CD4-positive, alpha-beta T cell treated with Interferon gamma for 1 hour (primary cell): ENCODE data around the gene TAGLN3.

Source experiments
- DNase-seq: peaks from one replicate; pipeline ENCODE4 v3.0.0-alpha.2; 2020

The TAGLN3 gene

DNA sequence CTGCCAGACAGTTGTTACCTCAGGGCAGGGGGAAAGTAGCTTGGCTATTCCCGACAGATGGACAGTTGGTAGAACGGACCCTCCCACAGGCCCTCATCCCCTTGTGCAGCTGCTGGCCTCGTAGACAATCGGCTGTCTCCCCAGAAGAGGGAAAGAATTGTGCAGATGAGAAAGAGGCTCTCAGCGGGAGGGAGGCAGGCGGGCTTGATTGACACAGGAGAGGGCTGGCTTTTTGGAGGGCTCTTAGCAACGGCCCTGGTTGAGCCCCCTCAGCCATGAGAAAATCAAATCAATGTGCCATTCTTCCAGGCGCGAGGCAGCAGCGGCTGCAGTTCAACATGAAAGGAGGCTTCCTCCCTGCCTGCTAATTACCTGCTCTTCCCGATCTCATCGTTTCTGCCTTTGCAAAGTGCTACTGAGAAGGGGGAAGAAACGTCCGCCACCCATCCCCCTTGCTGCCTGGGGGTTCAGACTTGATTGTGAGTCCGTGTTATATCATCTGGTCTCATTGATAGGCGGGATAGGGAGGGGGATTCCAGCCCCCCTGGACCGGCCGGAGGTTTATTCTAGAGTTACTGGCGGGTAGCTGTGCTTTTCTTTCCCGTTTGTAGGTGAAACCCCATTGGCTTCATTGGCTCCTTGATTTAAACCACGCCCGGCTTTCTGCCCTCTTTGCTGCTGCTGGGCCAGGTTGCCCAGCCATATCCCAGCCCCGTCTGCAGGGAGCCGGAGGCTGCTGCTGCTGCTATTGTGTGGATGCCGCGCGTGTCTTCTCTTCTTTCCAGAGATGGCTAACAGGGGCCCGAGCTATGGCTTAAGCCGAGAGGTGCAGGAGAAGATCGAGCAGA is at the start of gene TAGLN3:
TSS of gene TAGLN3 (plus strand) at position 287 of the 848 bp plus-strand sequence. CDS start at position 788, 501 bp downstream.
- DNase-seq = no peak

DNA sequence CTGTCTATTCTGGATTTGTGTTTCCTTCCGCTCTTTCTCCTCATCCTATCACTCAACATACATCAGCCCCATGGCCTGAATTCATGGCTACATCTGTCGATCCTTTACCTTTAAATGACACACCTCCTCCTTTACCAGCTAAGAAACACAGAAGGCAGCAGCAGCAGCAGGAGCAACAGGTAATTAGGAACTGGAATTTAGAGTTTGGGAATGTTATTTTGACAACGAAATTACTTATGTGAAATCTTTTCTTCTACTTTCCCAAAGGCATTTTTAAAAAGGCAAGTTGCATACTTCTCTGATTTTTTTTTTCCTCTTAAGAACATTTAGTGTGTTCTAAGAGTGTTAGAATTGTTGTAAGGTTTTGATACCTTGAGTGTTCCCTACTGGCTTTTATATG is 49.0 kb upstream of the TAGLN3 start:
- DNase-seq = no peak

DNA sequence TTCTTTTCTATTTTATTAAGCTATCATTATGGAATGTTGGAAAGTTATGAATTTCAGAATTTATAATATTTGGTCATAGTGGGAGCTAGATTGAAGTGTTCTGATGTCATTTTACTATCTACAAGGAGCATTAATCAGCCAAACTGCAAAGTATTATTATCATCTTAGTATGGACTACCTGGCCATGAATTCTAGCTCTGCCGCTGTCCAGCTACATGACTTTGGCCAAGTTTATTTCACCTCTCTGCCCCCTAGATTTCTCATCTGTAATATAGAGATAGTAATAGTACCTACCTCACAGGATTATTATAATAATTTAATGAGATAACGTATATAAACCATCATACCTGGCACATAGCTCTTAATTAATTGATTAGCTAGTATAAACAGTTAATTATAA is 47.7 kb upstream of the TAGLN3 start:
- DNase-seq = no peak

DNA sequence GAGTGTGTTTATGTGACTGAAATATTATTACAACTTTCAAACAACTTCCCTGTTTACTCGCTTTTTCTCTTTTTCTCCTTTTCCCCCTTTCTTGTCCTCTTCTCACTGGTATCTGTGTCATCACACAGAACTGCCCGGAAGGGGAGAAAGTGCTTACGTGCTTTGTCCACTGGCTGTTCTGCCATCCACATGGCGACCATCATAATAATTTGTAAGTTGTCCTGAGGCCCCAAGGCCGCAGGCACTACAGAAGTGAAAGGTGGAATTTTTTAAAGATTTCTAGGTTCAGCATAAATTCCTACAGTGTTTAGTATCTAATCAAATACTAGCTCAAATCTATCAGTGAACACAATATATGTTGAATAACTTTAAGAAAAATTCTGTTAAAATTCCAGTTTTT is 46.6 kb upstream of the TAGLN3 start:
- DNase-seq = no peak

DNA sequence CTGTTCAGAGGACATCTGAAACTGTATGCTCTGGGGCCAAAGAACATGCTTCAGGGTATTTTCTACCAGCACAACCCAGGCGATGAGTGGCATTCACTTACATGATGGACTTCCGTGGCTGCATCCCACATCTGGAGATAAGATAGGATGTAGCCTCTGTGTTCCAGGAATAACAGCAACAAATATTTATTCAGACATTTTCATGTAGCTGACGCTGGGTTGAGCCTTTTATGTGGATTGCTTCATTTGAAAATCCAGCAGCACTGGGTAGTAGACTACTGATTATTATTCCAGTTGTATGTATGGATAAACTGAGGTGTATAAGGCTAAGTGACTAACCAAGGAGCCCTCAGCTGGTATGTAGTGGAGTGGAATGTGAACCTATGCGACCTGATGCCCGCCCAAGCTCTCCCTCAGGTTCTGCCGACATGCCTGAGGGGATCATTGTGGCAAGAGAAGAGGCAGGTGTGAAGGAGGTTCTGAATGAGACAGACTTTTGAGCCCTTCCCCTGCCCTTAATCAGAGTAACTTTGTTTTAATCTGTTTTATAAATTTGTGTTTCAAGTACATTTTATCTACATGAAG is 45.8 kb upstream of the TAGLN3 start:
- no peak for DNase-seq

DNA sequence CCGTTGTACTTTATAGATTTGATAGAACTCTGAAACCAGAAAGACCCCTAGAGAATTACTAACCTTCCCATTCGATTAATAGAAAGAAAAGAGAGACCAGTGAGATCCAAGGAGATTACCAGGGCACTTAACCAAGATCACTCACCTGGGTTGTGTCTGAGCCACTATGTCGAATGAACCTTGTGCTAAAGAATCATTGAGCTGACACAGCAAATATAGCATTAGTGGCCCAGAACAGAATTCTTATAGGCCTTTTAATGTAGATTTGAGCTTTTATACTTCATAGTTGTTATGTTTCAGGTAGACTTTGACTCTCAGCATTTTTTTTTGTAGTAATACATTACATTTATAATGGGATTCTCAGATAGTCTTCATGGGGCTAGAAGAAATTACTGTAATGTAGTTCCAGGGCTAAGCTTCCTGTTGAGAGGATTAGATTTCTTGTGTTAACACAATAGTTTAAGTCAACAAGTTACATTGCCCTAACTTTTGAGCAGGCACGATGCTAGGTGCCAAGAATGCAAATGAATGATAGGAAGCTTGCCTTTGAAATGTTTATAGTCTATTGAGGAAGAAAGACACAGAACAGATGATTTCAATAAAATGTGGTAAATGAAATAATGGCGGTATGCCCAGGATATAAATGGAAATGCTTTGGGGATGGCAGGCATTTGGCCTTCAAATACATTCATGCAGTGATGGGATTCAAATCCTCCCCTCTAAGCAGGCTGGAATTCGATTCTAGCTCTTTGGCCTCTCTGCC is 44.3 kb upstream of the TAGLN3 start:
- no peak for DNase-seq

DNA sequence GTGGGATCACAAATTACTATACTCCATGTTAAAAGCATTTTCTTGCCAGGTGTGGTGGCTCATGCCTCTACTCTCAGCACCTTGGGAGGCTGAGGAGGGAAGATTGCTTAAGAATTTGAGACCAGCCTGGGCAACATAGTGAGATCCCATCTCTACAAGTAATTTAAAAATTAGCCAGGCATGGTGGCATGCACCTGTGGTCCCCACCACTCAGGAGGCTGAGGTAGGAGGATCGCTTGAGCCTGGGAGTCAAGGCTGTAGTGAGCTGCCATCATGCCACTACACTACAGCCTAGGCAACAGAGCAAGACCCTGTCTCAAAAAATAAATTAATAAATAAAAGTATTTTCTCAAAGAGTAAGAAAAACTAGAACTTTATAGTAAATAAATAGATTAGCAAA is 42.8 kb upstream of the TAGLN3 start:
- DNase-seq = no peak

DNA sequence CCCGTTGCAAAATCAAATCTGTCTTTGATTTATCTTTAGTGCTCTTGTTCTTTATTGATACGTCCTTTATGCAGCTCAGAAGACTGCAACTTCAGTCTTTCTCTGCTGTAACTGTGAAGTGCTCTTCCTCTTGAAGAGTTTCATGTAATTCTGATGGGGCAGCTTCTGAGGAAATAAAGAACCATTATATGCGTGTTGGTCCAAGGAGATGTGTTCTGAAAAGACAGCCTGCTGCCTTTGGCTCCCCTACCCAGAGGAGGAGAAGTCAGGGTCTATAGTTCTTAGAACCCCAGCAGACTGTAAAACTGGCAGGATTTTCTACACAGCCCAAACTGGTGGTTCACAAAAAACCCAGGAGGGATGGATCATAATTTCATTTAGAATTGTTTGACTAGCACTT is 42.3 kb upstream of the TAGLN3 start:
- DNase-seq = no peak

DNA sequence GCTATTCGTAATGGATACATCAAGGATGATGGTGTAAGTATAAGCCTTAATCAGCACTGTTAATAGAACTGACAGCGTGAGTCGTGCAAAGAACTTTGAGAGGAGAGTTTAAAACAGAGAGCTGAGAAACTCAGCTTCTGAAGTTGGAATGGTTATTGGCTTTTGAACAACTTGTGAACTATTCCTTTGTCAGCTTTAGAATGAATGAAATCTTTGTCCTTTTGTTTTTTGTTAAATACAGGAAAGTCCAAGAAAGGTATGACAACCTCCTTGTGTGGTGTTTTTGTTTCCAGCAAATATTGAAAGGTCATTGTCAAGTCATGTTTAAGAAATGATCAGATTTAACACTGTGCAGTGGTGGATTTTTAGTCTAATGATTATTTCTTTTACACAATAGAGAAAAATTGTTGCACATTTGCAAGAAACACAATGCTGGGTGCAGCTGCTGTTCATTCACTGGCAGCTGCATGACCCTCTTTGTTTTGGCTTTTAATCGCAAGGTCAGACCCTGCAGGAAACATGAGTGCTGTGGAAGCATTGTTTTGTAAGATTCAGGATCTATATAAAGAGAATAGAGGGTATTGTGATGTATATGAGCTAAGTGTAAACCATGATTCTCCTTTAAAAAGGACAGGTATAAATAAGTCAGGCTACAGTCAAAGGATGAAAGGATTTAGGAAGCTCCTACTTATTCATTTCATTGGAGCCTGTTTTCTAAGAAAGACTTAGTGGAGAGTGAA is 41.6 kb upstream of the TAGLN3 start:
- no peak for DNase-seq

DNA sequence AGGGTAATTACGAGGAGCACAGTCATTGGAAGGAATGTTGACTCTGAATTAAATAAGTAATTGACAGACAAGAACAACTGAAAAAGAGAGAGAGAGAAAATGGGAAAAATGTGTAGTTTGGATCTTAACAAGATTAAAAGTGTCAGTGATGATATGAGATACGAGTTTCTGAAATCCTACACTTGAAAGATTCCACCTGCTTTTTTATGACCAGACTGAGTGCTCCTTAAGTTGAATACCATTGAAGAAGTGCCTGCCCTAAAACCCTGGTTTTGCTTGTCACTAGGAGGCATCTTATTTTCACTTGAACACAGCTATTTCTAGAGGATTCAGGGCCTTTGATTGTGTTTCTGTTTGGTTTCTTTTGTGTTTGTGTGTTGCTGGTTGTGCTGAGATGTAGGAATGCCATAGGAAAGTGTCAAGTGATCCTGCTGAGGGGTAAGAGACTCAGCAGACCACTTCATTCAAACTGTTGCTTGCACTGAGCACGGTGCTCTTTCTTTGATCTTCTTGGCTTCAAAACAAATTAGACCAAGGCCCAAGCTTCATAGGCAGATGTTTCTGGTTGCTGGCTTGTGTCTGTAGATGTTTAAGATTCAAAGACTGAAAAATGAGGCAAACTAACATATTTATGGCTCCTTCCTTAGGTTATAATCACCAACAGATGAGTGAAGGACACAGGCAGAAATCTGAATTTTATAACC is 37.1 kb upstream of the TAGLN3 start:
- DNase-seq = no peak

DNA sequence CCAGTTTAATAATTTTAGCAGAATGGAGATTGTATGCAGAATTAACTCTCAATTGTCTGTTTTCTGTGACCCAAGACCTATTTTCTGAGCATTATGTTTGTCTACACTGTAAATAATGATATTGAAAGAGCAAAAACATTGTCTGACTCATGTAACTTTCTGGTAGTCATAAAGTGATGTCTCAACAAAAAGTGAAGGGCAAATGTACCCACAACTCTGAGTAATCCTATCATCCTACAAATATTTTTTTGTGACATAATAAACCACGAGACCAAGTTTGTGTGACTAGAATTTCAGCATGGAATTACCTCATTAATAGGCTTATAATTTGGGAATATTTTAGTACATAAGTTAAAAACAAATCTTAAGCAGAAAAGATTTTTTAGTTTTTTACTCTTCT is 35.3 kb upstream of the TAGLN3 start:
- no peak for DNase-seq

DNA sequence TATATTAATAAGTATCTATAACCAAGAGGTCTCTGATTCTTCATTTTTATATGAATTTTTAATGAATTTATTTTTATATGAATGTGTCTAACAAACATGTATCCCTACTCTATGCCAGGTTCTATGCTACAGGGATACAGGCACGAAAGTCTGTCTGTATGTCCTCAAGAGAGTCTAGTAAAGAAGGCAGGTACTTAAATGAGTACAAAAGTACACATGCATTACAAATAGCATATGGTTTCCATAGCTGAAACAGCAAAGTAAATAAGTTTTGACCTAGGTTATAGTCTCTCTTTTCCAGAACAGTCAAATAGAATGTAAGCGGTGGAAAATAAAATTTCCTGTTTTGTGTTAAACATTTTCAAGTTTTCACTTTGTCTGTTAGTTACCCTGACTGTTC is 33.2 kb upstream of the TAGLN3 start:
- no peak for DNase-seq

DNA sequence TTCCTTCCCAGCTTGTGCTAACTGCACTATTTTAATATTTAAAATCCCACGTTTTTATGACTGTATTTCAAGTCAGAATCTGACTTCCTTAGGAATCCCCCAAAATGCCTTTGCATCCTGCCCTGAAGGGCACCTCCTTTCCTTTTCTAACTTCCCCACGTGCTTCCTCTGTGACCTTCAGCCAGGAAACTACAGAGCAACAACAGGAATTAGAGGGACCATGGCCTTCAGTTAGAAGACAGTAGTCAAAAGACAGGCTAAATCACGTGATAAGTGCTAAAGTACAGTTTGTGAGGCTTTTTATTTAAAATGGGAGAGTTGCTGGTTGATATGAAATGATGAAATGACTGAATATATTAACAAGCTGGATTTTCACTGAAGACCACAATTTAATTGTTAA is 31.7 kb upstream of the TAGLN3 start:
- DNase-seq = no peak

DNA sequence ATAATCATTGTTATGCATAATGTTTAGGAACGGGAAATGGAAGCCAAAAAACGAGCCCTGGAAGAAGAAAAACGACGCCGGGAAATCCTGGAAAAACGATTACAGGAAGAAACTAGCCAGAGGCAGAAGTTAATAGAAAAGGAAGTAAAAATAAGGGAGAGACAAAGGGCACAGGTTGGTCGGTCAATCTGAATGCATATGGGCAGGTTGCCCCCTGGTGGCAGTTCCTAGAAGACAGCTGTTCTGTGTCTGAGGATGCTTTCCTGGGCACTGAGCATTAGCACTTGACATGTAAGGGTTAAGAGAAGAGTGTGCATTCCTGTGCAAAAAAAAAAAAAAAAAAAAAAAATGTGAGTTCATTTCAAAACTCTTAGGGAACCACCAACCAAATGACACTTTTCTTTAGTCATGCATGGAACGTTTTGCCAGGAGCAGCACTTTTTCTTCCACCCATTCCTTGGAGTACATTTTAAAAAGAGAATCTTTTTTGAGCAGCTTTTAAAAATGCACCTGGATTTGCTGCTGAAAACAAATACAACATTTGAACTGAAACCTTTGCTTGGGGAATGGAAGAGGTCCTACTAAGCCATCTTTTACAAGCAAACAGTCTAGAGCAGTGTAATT is 31.0 kb upstream of the TAGLN3 start:
- DNase-seq = peak; percentile 67

DNA sequence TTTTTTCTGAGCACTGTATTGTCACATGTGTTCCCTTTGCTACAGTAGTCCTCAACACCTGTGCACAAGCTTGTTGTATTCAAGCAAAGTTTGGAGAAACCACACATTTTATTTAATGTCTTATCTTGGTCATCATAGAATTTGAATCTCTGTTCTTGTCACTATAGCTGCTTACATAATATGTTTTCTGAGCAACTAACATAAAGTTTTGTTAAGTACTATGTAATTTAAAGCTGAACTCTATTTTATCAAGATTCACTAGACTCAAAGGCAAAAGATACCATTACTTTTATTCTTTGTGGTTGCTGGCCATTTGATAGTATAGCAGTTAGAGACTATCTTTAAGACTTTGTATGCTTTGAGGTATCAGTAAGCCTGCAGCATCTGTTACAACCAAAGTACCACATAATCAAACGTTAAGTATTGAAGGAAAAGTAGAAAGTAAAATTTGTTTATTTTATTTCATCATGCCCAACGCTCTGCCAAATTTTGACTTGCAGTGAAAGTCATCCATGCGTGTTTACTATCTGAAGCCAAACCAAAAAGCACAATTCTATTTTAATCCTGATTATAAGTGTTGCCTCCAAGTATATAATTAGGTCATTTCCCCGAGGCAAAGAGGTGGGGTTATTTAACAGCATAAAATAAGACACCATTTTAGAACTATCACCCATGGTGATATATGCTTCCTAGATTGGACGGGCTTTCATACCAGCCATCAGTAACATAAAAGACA is 30.2 kb upstream of the TAGLN3 start:
- DNase-seq = no peak

DNA sequence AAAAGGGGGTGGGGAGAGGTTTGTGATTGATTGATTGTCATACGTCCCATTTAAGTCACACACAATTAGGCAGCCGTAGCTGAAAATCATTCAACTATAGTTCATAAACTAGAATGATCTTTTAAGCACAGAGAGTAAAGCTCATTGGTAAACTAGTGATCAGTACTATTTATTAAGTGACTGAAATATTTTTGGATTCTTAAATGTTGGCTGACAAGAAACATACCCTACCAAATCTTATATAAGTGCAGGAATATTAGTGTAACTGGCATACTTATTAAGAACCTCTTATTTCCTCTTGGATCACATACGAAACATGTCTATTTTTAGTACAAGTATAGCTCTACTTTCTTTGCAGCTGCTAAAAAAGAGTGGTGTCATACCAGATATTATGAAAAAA is 28.3 kb upstream of the TAGLN3 start:
- no peak for DNase-seq

DNA sequence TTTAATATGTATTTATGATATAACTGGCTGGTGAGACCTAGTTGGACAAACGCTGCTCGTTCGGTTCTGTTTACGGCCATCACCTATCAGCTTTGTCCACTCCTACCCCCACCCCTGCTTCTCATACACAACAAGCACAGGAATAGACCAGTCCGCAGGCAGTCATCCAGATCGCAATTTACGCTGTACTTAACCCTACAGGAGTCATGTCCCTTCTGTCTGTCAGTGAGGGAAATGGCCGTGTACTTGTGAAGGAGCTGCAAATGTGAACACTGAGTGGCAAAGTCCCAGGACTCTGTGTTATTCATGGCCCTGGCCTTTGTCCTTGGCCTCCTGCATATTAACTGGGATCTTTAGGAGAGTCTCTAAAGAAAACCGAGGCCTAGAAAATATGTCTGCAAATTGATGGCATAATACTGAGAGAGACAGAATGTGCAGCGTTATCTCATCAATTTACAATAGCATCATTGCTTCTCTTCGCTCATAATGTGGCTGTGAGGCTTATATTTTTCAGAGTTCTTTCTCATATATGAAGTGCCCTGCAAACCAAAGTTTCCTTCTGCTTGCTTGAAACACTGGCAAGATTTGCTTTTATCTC is 27.1 kb upstream of the TAGLN3 start:
- no peak for DNase-seq

DNA sequence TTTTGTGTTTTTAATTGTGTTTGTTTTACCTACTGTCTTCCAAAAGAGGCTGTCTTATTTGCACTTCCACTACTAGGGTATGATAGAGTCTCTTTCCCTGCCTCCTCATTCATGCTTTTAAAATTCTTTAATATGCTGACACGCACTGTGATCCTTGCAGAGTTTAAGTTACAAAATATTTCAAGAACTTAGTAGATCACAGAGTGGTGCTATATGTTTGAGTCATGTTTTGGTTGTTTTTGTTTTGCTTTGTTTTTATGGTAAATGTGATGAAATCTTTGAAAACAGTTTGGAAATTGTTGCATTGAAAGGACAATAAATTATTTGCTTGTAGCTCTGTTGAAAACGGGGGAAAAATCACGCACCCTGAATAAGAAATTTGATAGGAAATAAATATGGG is 25.8 kb upstream of the TAGLN3 start:
- no peak for DNase-seq

DNA sequence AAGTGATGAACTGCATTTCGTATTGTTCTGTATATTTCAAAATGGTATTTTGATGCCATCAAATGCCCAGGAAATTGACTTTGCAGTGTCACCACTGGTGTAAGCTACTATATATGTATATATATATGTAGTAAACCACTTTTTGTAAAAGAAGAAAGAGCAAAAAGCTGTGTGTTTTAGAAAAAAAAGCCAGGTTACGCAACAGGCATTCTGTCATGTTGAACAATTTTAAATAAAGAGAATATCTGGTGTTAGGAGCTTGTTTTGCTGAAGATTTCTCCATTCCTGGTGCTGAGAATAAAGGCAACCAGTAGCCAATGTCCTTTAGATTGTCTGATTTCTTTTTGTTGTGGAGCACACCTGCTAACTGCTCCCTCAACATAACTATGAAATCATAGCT is 23.6 kb upstream of the TAGLN3 start:
- no peak for DNase-seq

DNA sequence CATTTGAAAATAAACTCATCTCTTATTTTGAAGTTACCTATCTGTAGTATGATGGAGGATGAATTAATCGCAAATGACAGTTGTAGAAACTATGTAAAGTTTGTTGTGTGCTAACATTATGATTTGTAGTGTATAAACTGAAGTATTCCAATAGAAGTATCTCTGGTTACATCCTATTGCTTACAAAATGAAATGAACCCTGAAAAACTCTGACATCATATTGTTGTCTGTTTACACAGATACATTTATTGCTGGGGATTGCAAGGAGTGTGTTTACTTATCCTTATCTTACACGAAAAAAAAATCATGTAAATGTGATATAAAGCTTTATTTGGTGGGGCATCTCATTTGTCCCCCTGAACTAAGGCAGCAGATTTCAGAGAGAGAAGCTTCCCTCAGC is 22.5 kb upstream of the TAGLN3 start:
- DNase-seq = no peak
